CD4-positive, alpha-beta T cell treated with Interleukin-2 at 100 ng/mL for 4 hours (primary cell): Measurements from ENCODE around the gene PMIS2.

Source experiments
- DNase-seq: peaks from one replicate; pipeline ENCODE4 v3.0.0-alpha.2; 2020; ENCODE audit warnings: low spot score

Gene PMIS2

DNA sequence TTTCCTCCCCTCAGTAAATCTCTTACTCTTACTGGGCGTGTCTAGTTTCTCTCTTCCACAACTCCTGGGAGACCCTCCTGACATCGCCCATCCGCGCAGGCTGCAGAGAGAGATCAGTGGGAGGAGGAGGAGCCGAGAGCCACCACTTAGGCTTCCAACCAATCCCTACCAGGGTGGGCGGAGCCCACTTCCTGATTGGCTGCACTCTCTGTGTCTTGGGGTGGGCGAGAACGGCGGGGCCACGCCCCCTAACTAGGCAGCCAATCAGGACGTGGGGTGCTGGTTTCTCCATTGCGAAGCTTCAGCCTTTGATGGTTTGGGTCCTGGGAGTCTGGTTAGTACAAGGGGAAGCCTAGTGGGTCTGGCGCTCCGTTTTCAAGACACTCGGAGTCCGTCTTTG, at the start of gene PMIS2:
TSS of gene PMIS2 (plus strand) at position 326 of the 400 bp plus-strand sequence. CDS start 87 bp downstream, outside the sequence.
- no peak for DNase-seq

DNA sequence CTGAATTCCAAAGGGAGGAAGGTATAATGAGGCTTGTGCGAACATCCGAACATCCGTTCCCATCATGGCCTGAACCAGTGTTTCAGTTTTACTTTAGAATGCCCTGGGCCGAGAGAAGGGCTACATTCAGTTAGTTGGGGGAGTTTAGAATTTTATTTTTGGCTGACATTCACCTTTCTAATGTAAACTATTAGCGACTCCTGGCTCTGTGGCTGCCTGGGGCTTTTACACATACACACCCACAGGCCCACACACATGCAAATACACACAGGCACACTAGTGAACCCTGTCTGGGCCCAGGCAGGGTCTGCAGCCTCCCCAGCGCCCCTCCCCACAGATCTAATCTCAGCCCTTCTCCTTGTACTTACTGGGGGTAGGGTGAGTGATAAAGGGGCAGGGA, 46.7 kb upstream of the PMIS2 start:
- DNase-seq: no peak

DNA sequence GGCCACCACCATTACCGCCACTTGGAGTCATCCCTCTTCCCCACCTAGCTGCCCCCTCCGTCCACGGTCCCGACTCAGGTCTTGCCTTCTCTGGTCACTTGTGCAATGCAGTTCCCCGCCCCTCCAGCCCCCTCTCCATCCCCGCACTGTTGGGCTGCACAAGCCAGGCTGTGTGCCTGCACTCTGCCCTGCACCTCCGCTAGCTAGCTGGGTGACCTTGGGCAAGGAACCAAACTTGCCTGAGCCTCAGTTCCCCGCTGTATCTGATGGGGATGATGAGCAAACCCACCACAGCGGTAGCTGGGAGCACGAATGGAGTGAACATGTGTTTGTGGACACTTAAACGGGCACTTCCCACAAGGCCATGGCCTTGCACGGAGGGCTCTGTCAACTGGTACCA, 46.1 kb upstream of the PMIS2 start:
- DNase-seq: no peak

DNA sequence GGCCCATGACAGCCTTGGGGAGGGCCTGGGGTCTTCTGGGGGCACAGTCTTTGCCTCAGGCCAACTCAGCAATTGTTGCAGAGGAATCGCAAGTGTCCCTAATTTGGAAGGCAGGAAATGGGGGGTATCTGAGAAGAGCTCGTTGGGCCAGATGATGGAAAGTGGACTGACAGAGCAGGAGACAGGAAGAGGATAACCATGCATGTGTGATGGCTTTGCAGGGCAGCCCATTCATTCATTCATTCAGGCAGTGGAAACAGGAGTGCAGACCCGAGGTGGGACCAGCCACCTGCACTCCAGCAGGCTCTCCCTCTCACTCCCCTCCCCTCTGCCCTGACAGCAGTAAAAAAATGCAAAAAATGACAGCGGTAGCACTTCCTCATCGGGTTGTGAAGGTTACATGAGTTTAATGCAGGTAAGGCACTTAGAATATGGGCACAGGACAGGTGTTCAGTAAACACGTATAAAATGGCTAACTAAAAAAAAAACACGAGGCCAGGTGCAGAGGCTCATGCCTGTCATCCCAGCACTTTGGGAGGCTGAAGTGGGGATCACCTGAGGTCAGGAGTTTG, 45.5 kb upstream of the PMIS2 start:
- DNase-seq: no peak

DNA sequence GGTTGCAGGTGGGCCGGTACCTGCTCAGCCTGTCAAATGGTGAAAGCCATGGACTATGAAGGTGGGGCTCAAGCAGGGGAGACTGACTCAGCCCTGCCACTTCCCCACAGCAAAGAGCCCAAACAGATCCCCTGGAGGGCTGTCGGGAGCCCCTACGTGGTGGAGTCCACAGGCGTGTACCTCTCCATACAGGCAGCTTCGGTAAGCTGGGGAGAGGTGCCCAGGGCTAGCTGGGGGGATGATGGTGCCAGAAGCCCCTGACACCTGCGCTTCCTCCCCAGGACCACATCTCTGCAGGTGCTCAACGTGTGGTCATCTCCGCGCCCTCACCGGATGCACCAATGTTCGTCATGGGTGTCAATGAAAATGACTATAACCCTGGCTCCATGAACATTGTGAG, 43.8 kb upstream of the PMIS2 start:
- DNase-seq: no peak

DNA sequence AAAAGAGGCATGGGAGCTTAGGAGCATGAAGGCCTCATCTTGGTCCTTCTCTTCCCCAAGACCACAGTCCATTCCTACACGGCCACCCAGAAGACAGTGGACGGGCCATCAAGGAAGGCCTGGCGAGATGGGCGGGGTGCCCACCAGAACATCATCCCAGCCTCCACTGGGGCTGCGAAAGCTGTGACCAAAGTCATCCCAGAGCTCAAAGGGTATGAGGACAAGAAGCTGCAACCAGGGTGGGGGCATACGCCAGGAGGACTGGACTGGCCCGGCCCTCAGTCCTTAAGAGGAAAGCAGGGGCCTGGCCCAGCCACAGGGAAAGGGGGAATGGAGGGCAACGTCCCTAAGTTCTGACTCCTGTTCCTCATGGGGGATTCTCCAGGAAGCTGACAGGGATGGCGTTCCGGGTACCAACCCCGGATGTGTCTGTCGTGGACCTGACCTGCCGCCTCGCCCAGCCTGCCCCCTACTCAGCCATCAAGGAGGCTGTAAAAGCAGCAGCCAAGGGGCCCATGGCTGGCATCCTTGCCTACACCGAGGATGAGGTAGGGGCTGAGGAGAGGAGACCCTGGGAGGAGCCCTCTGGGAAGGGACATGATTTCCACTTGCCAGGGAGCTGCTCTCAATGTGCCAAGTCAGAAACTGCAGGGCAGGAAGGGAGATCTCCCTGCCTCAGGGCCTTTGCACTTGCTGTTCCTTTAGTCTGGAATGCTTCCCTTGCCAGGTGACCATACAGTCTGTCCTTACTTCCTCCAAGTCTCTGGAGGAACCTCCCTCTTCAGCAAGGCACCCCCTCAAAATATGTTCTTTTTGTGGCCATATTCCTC, 42.5 kb upstream of the PMIS2 start:
- no peak for DNase-seq

DNA sequence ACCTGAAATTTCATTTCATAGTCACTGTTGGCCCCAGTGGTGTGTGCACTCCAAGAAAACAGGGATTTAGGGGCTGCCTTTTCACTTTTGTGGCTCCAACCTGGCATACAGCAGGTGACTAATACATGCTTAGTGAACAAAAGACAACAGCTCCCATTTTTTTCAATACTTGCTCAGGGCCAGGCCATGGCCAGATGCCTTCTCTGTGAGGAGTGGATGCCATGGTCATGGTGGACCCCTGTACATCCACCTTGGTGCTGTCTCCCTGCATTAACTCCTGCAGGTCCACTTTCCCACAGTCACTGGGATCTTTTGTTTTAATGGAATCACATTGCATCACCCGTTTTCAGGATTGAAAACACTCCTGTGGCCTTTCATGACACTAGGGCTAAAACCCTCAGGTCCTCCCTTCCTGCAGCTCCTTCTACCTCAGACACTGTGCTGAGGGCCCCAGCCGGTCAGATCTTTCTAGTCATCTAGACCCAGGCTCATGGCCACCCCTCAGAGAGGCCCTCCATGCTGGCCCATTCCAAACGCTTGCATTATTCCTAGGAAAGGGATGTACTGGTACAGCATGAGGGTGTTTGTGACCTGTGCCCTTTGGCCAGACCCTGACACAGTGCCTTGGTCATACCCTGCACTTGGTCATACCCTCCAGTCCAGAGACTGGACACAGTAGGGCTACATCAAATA, 41.7 kb upstream of the PMIS2 start:
- DNase-seq: no peak

DNA sequence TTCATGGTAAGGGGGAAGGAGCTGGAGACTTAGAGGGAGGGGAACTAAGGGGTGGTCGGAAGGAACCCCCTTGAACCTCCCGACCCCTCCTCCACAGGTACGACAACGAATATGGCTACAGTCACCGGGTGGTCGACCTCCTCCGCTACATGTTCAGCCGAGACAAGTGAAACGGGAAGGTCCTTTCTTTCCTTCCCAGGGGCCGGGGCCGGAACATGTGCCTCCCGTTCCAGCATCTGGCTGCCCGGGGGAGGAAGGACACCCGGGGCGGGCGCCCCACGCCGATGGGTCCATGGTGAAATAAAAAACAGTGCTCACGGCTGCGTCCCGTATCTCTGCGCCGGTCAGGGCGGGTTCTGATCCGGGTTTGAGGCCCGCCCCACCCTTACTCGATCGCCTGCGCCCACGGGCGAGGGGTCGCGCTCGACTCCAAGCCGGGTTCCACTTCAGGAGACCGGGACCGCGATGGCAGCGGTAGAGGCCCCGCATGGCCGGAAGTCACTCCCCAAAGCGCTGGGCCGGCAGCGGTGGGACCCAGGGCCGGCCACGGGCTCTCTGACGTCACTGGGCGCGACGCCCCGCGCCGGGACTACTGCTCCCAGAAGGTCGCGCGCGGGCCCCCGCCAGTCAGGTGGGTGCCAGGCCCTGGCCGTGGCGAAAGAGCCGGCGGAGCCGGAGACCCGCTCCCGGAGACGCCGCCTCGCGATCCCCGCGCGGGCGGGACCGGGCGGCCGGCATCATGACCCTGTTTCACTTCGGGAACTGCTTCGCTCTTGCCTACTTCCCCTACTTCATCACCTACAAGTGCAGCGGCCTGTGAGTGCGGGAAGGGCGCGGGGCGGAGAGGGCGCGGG, 40.7 kb upstream of the PMIS2 start, which contains the start of gene TMEM147:
TSS of gene TMEM147 (plus strand) at position 626 of the 854 bp plus-strand sequence. CDS start at position 740, 114 bp downstream.
- peak; percentile 76 for DNase-seq

DNA sequence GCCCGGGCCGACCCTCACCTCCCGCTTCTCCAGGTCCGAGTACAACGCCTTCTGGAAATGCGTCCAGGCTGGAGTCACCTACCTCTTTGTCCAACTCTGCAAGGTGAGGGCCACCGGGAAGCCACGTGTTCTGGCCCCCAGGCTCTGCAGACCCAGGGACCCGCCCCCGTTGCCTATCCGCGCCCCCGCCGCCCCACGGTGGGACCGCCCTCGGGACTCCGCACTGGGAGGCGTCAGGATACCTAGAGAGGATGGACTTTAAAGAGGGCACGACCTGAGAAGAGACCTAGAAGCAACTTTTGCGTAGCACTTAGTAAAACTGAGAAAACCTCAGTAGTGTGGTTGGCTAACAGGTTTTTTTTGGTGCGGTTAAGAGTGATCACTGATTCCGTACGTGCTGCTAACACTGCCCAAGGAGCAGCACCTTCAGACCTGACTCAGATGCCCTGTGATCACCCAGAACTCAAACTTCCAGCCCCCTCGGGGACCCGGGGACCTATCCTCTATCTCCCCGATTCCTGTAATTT, 40.1 kb upstream of the PMIS2 start:
- DNase-seq: peak; percentile 30

DNA sequence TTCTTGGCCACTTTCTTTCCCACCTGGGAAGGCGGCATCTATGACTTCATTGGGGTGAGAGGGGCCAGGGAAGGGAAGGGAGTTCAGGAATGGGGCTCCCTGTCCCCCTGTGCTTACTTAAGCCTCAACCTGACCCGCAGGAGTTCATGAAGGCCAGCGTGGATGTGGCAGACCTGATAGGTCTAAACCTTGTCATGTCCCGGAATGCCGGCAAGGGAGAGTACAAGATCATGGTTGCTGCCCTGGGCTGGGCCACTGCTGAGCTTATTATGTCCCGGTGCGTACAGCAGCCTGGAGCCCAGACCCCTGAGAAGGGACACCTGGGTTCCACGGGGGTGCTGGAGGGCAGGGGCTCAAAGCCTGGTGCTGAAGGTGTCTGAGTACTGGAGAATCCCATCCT, 39.4 kb upstream of the PMIS2 start:
- DNase-seq: no peak

DNA sequence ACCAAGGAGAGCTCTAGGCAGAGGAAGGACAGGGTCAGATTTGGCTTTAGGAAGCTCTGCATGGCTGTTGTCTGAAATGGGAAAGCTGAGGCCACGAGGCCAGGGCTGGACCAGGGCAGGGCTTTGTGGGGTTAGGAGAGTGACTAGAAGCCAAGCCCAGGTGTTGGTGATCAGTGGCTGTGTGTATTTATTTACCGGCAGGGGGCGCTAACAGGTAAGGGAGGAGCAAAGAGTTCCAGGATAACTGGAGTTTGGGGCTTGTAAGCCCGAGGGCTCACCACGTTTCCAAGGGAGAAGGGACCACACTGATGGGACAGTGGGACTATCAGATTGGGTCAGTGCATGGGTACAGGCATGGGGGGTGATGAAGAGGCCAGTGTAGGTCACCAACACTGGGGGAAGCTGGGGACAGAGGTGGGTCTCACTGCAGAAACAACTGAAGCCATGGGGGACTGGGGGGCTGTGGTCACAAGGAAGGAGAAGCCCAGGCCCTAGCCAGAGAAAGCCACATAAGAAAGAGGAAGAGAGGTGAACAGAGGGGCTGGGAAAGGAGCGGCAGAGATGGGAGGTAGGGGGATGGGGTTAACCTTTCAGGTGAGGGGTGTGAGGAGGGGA, 36.7 kb upstream of the PMIS2 start:
- DNase-seq: peak; percentile 70

DNA sequence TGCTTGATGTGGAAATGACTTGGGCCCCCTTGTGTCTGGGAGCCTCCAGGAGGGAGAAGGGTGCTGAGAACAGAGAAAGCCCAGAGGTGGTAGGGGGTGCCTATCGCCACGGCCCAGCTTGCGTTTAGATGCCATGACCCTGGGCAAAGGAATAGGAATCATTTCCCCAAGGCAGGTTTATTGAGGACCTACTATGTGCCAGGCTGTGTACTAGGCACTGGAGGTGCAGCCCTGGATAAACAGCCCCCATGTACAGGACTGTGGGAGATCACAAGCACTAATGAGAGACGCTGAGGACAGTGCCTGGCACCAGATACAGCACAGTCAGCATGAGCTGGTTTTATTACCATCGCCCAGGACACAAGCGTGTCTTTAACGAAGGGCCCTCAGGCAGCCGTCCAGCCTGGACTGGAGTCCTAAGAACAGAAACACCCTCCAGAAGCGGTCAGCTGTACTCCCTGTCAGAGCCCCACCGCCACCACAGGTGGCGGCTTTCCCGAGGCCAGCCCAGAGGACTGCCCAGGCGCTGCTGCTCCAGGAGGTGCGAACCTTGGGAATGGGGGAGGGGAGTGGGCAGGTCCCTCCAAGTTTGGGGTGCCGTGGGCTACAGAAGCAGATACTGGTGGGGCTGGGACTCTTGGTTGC, 36.0 kb upstream of the PMIS2 start:
- DNase-seq: no peak

DNA sequence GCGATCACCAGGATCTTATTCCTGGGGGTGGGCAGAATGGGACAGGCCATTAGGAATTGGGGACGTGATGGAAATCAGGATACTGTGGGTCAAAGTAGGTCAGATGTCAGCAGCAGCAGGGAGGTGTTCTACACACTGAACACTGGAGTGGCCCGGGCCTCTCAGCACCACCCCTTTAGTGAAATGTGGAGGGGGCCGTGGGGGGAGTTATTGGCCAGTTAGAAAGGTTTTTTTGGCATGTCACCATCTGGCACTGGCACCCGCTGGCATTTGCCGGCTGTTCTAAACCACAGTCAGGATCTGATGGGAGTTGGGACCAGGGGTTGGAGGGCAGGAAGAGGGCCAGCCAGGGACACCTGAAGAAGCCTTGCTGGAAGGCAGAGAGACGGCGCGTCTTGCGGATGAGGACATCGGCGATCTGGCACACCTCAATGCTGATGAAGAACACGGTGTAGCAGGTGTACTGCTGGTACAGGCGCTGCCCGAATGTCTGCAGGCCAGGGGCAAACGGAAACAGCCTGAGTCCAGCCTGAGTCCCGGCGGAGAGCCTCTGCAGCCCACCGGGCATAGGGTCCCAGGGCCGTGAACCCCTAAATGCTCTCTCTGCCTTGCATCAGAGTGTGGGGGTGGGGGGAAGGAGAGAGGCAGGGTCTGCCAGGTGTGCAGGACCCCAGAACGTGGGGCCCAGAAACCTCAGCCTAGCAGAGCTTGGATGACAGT, 34.7 kb upstream of the PMIS2 start:
- no peak for DNase-seq

DNA sequence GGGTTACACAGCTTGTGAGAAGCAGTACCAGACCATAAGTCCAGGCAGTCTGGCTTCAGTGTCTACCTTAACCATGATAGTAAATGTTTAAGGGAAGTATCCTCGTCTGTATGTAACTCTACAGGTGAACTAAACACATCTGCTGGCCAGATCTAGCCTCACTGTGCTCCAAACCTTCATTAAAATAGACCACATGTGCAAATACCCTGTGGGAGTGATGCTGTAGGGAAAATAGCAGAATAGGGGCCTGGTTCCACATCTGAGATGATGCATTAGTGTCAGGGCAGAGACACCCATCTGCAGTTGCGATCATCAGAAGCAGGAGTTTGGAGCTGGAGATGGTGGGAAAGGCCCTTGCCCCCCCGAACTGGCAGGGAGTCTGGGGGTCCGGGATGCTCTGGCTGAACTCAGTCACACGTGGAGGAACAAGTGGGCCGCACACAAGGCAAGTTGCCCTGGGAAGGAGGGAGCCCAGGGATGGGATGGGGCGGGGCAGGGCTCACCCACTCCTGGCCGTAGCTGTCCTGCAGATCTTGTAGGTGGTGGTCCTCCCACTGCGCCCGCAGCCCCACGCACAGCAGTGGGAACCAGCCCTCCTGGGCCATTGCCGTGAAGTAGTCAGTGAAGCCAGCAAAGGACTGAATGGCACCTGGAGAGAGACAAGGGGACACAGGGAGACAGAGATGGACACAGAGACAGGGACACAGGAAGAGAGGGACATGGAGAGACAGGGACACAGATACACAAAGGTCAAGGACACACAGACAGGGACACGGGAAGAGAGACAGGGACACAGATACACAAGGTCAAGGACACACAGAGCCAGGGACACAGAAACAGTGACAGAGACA, 33.2 kb upstream of the PMIS2 start:
- DNase-seq: no peak

DNA sequence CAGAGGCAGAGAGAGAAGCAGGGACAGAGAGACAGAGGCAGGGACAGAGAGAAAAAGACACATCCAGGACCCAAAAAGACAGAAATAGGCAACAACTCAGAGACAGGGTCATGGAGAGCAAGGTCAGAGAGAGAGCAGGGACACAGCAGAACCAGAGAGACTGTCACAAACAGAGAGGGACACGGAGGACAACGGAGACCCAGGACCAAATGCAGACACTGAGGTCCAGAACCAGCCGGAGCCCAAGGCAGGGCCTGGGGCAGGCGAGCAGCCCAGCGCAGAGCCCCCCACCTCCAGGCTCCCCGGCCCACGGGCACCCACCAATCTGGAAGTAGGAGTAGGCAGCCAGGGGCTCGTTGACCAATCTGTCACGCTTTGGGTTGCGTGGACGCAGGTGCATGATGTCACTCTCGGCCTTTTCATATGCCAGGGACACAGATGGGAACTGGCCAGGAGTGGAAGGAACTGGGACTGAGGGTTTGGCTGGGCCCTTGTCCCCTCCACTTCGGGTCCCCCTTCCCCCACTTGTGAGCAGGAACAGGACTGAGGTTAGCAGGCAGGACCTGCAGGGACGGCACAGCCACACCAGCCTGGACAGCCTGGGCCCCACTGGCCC, 32.5 kb upstream of the PMIS2 start:
- no peak for DNase-seq

DNA sequence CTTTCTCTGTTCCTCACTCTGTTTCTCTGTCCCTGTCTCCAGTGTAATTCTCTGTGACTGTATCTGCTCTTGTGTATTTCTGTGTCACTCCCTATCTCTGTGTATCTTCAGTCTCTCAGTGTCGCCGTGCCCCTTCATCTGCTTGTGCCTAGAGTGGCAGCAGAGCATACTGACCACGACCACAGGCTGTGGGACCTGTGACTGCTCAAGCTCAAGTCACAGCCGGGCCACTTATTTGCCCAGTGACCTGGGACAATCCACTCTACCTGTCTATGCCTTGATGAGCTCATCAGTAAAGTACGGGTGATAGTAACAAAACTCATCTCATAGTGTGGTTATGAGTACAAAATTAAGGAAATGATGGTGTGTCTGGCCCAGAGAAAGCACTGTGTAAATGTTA, 31.9 kb upstream of the PMIS2 start:
- no peak for DNase-seq

DNA sequence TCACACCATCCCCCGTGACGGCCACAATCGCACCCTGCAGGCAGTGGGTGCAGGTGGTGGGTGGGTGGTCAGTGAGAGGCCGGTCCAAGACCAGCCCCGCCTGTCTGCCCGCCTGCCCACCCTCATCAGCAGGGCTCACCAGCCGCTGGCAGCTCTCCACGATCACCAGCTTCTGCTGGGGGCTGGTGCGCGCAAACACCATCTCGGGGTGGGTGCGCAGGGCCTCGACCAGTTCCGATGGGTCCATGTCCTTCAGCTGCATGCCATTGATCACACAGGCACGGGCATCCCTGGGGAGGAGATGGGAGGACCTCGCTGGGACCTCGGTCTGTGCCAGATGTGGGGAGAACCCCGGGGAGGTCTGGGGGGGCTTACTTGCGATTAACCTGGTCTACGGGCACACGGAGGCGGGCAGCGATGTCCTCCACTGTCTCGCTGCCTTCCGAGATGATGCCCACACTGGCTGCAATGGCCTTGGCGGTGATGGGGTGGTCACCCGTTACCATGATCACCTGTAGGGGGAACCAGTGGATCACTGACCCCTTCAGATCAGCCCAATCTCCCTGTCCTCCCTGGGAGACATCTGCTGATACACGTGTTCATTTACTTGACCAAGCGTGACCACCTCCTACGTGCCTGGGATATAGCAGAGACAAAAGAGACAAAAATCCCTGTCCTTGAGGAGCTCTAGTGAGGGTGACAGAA, 30.5 kb upstream of the PMIS2 start:
- no peak for DNase-seq

DNA sequence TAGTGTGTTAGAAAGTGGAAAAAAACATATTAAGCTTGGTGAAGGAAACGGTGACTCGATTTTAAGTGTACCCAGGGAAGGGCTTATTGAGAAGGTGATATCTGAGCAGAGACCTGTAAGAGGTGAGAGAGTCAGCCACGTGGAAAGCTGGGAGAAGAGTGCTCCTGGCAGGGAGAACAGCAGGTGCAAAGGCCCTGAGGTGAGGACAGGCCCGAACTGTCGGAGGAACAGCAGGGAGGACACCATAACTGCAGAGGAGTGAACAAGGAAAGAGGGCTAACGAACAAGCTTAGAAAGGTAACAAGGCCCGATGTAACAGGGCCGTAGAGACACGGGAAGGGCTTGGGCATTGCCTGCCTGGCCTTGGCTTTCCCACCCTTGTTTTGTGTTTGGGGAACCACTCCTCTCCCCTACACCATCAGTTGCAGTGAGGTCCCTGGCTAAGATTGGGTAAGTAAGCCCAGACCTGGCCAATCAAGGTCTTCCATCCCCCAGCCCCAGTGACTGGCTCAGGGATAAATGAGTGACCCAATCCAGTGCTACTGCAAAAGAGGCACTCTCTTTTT, 29.9 kb upstream of the PMIS2 start:
- DNase-seq: no peak
